OCI-LY3 (cell line): ENCODE measurements around the gene ANKRD9.

Source experiments
- CTCF ChIP-seq: fragments of 200-600, 300-600 bp; sonication (generic); IDR thresholded peaks from 2 replicates; pipeline ENCODE4 v1.5.1; 2014; ENCODE audit warnings: antibody characterized with exemption, low read length, low read depth
- EZH2phosphoT487 ChIP-seq: fragments of 200-600 bp; shearing (Covaris generic); IDR thresholded peaks from 2 replicates; pipeline ENCODE4 v1.6.1; 2018; ENCODE audit warnings: antibody characterized with exemption, mixed run types, low read depth

DNA sequence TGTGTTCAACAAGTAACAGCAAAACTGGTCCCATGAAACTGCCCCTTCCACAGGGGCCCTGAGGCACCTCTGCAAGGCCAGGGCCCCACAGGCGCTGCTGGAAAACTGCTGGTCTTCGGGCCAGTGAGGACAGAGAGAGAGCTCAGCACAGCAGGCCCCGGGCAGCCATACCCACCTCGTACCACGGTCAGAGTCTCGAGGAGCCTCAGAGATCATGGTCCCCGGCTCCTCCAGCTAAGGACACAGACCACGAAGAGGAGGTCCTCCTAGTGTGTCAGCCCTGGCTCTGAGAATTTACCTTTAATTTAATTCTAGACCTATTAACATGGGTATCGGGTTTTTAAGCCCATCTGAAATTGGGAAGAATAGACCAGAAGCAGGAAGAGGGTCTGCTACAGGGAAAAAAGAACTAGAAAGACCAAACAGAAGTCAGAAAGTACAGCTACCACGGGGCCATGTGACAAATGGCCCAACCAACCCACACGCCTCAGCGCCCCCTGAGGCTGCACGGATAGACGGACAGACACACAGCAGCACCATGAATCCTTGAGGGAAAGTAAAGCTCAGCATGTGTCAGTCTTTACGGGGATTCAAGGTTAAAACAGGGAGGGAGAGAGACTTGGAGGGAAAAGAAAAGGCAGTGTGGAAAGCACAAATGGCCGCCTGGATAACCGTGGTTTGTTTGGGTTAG is 22.9 kb downstream of the ANKRD9 start:
- TF ChIP-seq CTCF, result no peak
- TF ChIP-seq EZH2phosphoT487, result no peak
